GM10847 (cell line): Measurements from ENCODE around the gene TRIM50.

Source experiments
- POLR2A ChIP-seq: IDR thresholded peaks from 2 replicates; pipeline ENCODE4 v1.6.1; 2011; ENCODE audit not compliant: insufficient read length; ENCODE audit errors: extremely low read depth

Gene TRIM50

DNA sequence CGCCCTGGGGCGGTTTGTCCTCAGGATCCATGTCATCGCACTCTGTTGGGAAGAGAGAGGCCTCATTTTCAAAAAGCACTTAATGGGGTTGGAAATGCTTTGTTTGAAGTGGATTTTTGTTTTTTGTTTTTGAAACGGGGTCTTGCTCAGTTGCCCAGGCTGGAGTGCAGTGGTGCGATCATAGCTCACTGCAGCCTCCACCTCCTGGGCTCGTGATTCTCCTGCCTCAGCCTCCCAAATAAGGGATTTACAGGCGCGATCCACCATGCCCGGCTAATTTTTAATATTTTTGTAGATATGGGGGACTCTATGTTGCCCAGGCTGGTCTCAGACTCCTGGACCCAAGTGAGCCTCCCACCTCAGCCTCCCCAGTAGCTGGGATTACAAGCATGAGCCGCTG lies 814 bp upstream of the TRIM50 start:
- TF ChIP-seq POLR2A: no peak

DNA sequence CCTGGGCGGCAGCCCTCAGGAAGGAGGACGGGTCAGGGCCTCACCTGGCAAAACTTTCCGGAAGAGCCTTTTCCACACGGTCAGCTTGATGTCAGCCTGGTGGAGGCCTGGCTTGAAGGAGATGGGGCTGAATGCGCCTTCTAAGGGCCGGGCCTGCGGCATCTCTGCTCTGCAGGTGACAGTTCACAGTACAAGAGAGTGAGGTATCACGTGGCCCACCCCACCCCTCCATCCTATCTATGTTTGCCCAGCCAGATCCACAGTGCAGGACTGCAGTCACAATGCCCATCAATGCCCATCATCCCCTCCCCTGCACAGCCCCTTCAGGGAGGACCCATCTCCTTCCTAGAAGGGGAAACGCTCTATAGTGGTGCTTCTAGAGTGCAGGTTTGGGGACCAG lies 11.4 kb downstream of the TRIM50 start:
- no peak for TF ChIP-seq POLR2A

DNA sequence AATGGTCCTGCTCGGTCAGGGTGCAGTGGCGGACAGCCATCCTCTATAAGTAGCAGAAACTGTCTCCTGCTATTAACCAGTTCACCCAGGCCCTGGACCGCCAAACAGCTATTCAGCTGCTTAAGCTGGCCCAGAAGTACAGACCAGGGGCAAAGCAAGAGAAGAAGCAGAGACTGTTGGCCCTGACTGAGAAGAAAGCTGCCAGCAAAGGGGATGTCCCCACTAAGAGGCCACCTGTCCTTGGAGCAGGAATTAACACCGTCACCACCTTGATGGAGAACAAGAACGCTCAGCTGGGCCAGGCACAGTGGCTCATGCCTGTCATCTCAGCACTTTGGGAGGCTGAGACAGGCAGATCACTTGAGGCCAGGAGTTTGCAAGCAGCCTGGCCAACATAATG lies 13.6 kb downstream of the TRIM50 start:
- no peak for TF ChIP-seq POLR2A

DNA sequence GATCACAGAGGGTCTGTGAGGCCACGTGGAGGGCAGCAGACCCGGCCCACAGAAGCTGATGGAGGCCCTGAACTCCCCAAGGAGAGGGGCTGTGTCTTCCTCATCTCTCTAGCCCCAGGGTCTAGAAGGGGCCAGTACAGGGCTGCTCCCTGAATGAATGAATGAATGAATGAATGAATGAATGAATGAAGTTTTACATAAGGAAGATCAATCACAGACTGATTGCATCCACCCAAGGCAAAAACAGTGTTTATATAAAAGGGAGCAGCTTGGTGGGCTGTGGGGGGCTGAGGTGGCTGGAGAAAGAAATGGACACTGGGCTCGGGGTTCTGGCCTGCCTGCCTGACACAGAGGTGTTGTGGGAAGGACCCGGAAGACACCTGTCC lies 14.4 kb downstream of the TRIM50 start:
- TF ChIP-seq POLR2A: no peak

DNA sequence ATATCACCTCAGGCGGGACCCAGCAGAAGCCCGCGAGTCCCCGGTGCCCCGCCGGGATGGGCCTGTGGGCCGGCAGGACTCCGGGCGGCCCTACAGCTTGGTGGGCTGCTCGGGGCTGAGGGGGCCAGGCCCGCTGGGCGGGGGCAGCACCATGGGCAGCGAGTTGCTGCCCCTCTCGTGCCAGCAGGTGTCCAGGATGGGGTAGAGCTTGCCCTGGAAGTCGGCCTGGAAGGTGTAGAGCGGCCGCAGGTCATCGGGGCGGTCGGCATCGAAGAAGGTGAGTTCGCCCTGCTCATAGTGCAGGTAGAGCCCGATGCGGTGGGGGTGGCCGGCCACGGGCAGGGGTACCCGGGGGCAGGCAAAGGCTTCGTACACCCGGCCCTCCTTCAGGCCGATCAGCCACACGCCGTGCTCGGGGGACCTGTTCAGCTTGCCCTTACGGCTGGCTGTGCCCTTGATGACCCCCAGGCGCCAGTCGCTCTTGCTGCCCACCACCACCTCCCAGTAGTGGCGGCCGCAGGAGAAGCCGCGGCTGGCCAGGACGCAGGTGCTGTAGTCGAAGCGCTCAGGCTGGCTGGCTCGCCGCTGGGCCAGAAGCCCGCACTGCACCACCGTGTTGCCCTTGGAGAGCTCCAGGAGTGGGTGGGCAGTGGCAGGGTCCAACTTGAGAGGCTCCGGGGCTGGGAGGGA lies 14.9 kb downstream of the TRIM50 start:
- TF ChIP-seq POLR2A: no peak

DNA sequence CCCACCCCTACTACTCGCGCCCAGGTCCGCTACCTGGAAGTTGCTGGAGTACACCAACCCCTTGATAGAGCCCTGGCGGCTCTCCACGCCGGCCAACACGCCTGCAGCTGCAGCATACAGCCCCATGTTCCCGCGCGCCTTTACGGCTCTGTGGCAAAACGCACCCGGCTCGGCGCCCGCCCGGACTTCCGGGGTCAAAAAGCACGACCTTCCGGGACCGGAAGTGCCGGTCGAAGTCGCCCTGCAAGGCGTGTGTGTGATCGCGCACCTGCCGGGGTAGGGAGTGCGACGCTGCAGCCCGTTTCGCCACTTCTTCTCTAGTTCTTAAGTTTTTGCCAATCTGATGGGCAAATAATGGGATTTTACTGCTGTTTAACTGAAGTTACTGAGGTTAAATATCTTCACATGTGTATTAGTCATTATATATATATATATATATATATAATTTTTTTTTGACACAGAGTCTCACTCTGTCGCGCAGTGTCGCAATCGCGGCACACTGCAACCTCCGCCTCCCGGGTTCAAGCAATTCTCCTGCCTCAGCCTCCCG lies 19.1 kb downstream of the TRIM50 start, which contains the start of gene NSUN5:
NSUN5 (minus strand) TSS at position 162 of the 550 bp plus-strand sequence; CDS start at position 126, 36 bp downstream.
- peak; percentile 81 for TF ChIP-seq POLR2A

DNA sequence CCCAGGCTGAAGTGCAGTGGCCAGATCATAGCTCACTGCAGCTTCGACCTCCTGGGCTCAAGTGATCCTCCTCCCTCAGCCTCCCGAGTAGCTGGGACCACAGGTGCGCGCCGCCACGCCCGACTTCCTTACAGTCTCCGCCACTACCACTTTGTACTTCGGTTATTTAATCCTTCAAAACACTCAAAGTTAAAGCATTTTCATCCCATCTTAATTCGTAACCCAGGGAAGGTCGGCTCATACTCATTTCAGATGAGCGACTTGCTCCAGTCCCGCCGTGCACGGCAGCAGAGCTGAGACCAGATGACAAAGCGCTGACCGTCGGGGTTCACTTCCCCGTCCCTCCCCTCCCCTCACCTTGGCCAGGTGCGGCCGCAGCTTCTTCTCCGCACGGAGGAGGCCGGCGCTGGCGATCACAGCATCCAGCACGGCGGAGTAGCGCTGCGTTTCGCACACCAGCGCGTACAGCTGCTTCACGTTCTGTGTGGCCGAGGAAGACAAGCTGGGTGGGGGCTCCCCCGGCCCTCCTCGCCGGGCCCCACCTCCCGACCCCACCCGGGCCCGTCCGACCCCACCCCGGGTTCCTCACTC lies 19.7 kb downstream of the TRIM50 start:
- no peak for TF ChIP-seq POLR2A

DNA sequence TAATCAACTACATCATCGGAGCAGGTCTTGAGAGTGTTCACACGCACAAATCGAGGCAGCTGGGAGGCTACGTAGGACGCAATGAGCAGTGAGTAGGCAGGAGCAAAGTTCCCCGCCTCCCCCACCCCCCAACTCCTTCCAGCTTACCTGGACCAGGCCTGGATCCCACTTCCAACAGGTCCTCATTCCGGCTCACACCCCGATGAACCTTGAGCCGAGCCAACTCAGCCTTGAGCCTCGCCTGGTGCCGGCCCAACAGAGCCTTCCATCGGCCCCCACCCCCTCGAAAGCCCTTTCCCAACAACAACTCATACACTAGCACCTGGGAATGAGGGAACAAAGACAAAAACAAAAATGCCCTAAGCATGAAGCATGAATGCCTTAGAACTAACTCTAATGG lies 20.4 kb downstream of the TRIM50 start:
- TF ChIP-seq POLR2A: no peak

DNA sequence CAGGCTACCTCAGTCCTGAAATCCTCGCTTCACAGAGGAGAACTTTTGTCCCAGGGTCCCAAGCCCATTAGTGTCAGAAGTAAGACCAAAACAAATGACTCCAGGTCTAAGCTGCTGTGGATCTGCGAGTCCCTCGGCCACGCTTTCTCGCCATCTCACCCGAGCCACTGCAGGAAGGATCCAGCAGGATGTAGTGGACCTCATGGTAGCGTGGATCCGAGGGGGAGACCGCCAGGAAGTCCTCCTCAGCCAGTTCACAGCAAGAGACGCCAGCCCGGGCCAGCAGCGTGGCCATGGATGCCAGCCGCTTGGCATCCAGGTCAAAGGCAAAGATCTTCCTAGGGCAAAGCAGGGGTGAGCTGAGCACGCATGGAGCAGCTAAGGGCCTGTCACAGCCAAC lies 23.8 kb downstream of the TRIM50 start:
- no peak for TF ChIP-seq POLR2A

DNA sequence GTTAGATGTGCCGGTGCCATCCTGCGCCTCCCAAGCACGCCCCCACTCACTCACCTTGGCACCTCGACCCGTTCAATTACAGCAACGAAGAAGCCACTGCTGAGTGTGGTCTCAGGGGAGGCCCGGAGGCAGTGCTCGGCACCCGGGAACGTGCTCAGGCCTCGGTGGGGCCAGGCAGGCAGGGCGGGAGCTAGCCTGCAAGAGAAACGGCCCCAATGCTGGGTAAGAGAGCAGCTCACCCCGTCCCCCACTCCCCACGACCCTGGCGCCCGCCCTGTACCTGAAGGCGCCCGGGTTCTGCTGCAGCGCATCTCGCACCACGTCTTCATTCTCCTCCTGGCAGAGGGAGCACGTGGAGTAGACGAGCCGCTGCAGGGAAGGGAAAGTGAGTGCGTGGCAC lies 24.3 kb downstream of the TRIM50 start:
- no peak for TF ChIP-seq POLR2A
